Measurements from ENCODE around the gene RPL13A.

The RPL13A gene

DNA sequence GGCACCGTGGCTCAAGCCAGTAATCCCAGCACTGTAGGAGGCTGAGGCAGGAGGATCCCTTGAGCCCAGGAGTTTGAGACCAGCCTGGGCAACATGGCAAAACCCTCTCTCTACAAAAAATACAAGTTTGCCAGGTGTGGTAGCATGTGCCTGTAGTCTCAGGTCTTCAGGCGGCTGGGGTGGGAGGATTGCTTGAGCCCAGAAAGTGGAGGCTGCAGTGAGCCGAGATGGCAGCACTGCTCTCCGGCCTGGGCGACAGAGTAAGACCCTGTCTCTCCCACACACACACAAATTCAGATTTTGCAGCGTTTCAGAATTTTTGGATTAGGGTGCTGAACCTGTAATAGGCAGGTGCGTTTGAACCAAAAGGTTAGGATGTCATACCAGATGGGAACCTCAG lies 11.1 kb downstream of the RPL13A start:
- DNase-seq (ENCODE audit: extremely low spot score, insufficient read length, low read depth) (no peak), FAIRE-seq (no peak)

DNA sequence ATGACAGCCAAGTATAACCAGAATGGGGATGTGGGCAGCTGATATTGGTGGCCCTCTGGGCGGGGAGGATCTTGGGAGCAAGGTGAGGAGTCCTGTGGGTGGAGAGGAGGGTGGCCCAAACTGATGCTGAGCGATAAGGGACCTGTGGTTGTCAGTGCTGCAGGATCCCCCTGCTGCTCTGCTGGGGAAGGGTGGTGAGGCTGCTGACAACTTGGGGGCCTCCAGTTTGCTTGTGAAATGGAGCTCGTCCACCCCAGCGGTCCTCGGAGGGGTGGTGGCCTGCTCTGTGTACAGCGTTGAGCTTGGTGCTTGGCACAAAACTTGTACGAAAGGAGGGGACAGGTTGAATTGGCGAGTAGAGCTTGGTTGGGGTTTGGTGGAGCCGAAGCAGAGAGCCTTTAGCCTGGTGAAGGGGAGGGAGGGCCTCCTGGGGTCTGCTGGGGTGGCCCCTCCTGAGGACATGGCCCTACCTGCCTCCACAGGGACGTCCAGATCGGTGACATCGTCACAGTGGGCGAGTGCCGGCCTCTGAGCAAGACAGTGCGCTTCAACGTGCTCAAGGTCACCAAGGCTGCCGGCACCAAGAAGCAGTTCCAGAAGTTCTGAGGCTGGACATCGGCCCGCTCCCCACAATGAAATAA lies 11.7 kb downstream of the RPL13A start:
- FAIRE-seq (no peak), DNase-seq (ENCODE audit: extremely low spot score, insufficient read length, low read depth) (no peak)

DNA sequence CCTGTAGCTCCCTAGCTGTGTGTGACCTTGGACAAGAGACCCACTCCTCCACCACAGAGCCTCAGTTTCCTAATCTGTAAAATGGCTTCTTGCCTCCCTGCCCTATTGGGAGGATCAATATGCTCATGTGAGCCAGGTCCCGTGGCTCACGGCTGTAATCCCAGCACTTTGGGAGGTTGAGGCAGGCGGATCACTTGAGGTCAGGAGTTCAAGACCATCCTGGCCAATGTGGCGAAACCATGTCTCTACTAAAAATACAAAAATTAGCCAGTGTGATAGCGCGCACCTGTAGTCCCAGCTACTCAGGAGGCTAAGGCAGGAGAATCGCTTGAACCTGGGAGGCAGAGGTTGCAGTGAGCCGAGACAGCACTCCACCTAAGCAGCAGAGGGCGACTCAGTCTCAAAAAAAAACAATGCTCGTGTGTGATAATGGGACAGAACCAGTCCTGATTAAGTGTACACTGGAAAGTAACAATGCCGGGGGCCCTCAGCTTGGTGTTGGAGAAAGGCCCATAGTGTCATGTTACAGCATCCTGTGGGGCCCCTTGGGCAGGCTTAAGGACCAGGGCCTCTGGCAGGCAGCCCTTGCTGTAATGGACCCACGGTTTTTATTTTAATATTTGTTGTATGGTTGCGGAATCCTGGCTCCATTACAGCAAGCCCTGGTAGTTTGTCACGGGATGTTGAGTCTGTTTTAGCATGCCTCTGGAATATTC lies 15.6 kb downstream of the RPL13A start:
- FAIRE-seq: no peak

DNA sequence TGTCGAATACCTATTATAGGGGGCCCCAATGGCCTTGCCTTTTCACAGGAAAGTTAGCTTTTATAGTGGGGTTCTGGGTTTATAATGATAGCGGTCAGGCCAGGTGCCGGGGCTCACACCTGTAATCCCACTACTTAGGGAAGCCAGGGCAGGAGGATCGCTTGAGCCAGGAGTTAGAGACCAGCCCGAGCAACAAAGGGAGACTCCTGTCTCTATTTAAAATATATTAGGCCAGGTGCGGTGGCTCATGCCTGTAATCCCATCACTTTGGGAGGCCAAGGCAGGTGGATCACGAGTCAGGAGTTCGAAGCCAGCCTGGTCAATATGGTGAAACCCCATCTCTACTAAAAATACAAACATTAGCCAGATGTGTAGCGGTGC lies 16.2 kb downstream of the RPL13A start:
- DNase-seq (ENCODE audit: extremely low spot score, insufficient read length, low read depth): no peak
- FAIRE-seq: no peak

More for the DNA sequence above, 15.6 kb downstream of the RPL13A start:
- DNase-seq (ENCODE audit: extremely low spot score, insufficient read length, low read depth): no peak

DNA sequence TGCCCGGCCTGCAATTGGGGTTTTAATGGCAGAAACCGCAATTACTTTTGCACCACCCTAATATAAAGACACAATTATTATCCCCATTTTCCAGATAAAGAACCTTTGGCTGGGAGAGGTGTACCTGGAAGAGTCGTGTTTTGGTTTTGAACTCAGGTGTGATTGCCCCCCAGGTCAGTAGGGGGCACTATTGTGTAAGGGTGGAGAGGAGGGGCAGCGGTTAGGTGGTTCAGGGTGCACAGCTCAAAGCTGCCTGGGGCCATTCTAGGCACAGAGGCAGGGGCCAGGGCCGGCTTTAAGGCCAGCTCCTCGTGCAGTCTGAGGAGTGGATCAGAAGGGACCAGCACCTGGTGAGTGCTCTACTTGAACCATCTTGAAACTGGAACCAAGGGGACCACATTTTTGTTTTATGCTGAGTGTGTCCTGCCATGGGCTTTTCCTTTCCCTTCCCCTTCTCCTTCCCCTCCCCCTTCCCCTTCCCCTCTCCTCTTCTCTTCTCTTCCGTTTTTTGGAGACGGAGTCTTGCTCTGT lies 19.2 kb downstream of the RPL13A start:
- FAIRE-seq: peak; percentile 92
- DNase-seq (ENCODE audit: extremely low spot score, insufficient read length, low read depth): peak; percentile 59

DNA sequence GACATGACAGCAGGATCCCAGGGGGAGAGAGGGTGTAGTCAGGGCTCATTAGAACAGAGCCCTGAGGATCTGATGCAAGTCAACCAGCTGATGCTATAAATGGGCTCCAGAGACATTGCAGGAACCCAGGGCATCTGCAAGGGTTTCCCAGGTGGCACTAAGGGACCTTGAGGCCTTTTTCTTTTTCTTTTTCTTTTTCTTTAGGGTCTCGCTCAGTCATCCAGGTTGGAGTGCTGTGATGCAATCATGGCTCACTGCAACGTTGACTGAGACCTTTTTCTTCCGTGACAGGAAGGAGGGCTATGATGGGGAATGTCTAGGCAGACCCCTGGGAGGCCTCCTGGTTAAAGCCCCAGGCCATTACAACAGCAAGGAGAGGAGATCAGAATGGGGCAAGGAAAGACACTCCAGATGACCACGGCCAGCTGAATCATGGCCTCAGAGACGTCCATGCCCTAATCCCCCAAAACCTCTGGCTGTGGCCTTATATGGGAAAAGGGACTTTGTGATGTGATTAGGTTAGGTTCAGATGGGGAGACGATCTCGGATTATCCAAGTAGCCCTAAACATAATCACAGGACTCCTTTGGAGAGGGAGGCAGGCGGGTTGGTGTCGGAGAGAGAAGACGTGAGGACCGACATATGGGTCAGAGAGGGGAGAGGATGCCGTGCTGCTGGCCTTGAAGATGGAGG lies 20.5 kb downstream of the RPL13A start:
- no peak for FAIRE-seq
- no peak for DNase-seq (ENCODE audit: extremely low spot score, insufficient read length, low read depth)

DNA sequence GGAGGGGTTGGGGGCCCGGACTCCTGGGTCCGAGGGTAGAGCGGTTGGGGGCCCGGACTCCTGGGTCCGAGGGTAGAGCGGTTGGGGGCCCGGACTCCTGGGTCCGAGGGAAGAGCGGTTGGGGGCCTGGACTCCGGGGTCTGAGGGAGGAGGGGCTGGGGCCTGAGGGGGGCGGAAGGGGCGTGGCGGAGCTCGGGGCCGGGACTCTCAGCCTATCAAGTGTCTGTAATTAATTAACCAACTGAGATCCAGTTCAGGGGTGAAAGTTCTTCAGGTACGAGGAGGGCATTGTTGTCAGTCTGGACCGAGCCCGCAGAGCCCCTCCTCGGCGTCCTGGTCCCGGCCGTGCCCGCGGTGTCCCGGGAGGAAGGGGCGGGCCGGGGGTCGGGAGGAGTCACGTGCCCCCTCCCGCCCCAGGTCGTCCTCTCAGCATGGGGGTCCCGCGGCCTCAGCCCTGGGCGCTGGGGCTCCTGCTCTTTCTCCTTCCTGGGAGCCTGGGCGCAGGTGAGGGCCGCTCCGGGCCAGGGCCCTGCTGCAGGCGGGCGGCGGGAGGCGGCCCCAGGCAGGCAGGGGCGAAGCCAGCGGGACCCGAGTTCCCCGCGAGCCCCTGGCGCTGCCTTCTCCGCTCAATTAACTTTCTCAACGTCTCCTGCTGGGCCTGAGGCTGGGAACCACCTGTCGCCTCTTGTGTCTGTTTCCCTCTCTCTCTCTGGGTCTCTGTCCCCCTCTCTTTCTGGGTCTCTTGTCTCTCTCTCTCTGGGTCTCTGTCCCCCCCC lies 25.8 kb downstream of the RPL13A start:
- FAIRE-seq (no peak), DNase-seq (ENCODE audit: extremely low spot score, insufficient read length, low read depth) (no peak)

DNA sequence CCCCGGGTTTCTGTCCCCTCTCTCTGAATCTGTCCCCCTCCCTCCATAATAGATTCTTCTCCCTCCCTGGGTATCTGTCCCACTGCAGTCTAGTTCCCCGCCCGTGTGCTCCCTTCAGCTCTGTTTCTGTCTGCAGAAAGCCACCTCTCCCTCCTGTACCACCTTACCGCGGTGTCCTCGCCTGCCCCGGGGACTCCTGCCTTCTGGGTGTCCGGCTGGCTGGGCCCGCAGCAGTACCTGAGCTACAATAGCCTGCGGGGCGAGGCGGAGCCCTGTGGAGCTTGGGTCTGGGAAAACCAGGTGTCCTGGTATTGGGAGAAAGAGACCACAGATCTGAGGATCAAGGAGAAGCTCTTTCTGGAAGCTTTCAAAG lies 26.3 kb downstream of the RPL13A start:
- DNase-seq (ENCODE audit: extremely low spot score, insufficient read length, low read depth) (no peak), FAIRE-seq (no peak)

DNA sequence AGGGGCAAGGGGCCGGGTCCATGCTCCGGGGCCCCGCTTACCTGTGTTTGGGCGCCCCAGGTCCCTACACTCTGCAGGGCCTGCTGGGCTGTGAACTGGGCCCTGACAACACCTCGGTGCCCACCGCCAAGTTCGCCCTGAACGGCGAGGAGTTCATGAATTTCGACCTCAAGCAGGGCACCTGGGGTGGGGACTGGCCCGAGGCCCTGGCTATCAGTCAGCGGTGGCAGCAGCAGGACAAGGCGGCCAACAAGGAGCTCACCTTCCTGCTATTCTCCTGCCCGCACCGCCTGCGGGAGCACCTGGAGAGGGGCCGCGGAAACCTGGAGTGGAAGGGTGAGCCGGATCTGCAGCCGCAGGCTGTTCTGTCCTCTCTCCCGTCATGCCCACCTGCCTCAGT lies 26.7 kb downstream of the RPL13A start:
- no peak for DNase-seq (ENCODE audit: extremely low spot score, insufficient read length, low read depth)
- no peak for FAIRE-seq

DNA sequence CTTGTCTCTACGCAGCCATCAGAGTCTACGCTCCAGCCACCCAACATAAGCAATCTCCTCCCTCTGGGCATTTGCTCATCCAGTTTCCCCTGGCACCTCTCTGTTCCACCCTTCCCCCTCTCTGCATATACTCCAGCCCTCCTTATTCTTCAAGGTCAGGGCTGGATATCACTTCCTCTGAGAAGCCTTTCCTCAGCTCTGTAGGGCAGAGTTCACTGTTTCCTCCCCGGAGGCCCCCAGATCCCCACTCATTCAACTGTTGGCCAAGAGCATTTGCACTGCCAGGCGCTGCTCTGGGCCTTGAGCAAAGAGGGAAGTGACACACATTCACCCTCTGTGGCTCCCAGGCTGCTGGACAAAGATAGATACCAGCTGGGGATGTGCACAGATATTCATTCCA lies 28.4 kb downstream of the RPL13A start:
- DNase-seq (ENCODE audit: extremely low spot score, insufficient read length, low read depth) (no peak), FAIRE-seq (no peak)

DNA sequence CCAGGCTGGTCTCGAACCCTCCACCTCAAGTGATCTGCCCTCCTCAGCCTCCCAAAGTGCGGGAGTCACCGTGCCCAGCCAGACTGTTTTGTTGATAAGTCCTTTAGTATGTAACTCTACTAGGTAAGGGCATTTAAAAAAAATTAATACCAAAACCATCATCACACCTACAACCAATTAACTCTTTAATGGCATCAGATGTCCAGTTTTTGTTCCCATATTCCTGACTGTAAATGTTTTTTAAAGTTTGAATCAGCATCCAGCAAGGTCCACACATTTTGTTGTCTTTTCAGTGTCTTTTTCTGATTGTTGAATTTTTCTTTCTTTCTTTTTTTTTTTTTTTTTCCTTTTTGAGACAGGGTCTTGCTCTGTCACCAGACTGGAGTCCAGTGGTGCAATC lies 30.6 kb downstream of the RPL13A start:
- DNase-seq (ENCODE audit: extremely low spot score, insufficient read length, low read depth) (no peak), FAIRE-seq (no peak)

DNA sequence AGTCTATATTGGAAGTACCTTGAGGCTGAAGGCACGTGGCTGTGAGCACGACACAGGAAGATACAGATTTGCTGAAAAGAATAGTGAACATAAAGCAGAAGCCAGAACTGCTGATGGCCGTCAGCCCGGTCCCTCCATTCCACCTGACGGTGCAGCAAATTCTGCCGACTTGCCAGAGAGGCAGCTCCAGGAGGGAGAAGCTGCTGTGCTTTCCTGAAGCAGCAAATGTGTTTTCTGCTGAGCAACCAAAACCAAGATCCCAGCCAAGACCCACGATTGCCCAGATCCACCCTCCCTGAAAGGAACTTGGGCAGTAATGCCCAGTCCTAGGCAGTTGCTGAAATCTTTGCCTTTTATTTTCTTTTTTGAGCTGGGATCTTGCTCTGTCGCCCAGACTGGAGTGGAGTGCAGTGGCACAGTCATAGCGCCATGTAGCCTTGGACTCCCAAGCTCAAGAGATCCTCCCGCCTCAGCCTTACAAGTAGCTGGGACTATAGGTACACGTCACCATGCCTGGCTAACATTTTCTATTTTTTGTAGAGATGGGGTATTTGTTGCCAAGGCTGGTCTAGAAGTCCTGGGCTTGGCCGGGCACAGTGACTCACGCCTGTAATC lies 33.4 kb downstream of the RPL13A start:
- DNase-seq (ENCODE audit: extremely low spot score, insufficient read length, low read depth): no peak
- no peak for FAIRE-seq

DNA sequence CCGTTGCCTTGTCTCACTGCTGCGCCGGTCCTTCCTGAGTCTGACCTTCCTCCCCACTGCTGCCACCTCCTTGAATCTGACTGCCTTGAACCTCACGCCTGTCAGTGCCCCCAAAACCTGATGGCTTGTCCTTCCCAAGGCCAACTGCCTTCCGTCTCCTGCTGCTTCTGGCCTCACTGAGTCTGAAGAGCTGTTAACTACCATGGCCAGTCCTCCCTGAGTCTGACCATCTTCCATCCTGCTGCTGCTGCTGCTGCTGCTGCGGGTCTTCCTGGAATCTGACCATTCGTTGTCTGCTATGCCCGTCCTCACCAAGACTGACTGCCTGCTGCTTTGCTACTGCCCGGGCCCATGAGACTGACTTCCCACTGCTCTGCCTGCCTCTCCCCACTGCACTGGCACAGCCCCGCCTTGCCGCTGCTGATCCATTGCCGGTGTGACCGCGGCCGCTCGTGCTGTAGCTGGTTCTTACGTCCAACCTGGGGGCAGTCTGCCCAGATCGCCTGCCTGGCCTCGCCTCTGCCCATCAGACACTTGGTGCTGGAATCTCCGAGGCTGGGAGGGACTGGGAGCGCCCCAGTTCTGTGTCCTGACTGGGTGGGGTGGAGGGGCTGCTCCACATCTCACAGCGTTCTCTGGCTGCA lies 37.5 kb downstream of the RPL13A start:
- DNase-seq (ENCODE audit: extremely low spot score, insufficient read length, low read depth) (no peak), FAIRE-seq (no peak)

DNA sequence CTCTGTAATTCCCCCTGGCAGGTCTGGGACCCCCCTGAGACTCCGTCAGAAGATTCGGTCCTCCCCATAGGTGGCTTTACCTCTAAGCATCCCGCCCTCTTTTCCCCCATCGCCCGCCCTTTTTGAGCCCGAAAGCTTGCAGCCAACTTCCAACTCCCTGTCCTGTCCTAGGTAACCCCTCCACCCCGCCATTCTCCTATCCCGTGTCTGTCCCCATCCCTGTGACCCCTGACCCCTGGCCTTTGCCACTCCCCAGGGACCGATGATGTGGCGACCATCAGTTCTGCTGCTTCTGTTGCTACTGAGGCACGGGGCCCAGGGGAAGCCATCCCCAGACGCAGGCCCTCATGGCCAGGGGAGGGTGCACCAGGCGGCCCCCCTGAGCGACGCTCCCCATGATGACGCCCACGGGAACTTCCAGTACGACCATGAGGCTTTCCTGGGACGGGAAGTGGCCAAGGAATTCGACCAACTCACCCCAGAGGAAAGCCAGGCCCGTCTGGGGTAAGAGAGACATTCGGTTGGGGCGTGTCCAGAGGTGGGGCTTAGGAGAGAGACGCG lies 40.9 kb downstream of the RPL13A start:
- FAIRE-seq (no peak), DNase-seq (ENCODE audit: extremely low spot score, insufficient read length, low read depth) (no peak)

DNA sequence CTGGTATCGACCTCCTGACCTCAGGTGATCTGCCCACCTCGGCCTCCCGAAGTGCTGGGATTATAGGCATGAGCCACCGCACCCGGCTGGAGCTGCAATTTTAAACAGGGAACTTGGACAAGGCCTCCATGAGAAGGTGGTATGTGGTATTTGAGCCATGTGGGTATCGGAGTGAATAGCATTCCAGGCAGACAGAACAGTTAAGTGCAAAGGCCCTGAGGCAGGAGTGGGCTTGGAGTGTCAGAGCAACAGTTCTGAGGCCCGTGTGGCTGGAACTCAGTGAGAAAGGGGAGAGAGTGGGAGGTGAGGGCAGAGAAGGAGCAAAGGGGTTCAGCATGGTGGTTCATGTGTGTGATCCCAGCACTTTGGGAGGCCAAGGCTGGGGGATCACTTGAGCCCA lies 43.3 kb downstream of the RPL13A start:
- FAIRE-seq: no peak
- DNase-seq (ENCODE audit: extremely low spot score, insufficient read length, low read depth): no peak

DNA sequence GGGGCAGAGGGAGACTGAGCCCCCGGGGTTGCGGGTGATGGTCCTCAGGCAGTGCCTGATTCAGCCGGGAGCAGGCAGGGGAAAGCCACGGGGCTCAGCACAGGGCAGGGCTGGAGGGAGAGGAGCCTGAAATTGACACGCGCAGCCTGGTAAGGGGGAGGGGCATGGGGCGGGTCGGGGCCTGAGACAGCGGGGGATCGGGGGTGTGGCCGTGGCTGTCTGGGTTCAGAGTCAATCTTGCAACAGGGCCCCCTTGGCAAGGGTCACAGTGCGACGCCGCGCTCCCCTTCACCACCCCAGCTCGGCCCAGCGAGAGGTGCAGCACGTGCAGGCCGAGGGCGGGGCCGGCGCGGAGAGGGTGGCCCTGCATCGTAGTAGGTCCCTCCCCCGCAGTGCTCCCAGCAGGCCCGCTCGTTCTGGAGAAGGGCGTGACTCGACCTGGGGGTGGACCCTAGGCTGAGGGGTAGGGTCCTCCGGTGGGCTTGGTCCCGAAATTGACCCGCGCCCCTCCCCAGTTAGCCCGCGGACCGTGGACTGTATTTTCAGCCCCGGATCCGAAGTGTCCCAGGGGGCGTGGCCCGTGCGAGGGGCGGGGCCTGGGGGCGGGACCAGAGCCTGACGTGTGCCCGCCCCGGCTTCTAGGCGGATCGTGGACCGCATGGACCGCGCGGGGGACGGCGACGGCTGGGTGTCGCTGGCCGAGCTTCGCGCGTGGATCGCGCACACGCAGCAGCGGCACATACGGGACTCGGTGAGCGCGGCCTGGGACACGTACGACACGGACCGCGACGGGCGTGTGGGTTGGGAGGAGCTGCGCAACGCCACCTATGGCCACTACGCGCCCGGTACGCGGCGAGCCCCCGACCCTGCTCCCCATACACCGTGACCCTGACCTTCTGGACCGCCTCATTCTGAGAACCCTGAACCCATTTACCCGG lies 46.4 kb downstream of the RPL13A start:
- DNase-seq (ENCODE audit: extremely low spot score, insufficient read length, low read depth): peak; percentile 39
- FAIRE-seq: peak; percentile 60

DNA sequence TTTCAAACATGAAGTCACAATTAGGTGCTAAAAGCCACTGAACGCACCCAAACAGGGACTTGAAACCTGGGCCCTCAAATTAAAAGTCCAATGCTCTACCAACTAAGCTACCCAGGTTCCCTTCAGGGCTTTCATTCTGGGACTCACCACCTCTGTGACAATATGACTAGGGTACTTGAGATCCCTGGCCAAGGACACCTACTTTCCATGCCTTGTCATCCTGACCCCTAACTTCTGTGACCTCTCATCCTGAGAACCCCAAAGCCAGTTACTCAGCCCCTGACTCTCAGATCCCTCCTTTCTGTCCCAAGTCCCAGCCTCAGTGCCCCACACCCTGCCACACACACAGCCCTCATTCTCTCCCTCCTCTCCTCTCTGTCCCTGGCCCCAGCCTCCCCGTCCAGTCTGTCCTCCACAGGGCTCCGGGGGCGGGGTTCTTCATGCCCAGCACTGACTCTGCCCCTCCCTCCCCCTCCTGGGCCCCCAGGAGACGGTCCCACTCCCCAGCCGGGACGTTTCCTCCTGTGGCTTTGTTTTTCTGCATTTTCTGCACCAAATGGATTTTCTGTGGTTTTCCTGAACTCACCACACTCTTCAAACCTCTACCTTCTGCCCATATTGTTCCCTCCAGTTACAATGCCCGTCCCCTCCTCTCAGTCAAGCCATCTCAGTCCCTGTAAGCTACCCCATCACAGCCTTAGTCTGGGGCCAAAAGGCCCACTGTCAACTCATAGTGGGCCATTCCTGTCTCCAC lies 47.4 kb downstream of the RPL13A start:
- DNase-seq (ENCODE audit: extremely low spot score, insufficient read length, low read depth) (no peak), FAIRE-seq (peak; percentile 56)
